ENCODE results near the gene KDM8. TPM values are rescaled to one million over a fixed set of nuclear protein-coding genes. Genes with fewer than 3 reads are reported as not detected.

Gene KDM8
- polyA plus RNA-seq, 3 donors, result 8.4 to 8.8 (median 8.5) TPM

Other genes with a start within 250 kb of the KDM8 start
- not detected for gene C16orf82, start 136.6 kb upstream of the KDM8 start, polyA plus RNA-seq (ENCODE audit: insufficient read length in 3 of 3)
- gene NSMCE1, start 65.2 kb downstream of the KDM8 start, polyA plus RNA-seq (ENCODE audit: insufficient read length in 3 of 3), result 10 to 100 TPM; 79.8 to 91.5 (median 84.7) TPM
- gene IL4R, start 110.4 kb downstream of the KDM8 start, polyA plus RNA-seq (ENCODE audit: insufficient read length in 3 of 3), result 10 to 100 TPM; 15.5 to 25.4 (median 17.2) TPM
- under 1 TPM; 0.14 to 0.32 (median 0.17) TPM for gene IL21R, start 198.6 kb downstream of the KDM8 start, polyA plus RNA-seq (ENCODE audit: insufficient read length in 3 of 3)

Data from renal cortex interstitium (tissue), 3 donors.